ENCODE results near the gene ZEB2.

ZEB2 gene

DNA sequence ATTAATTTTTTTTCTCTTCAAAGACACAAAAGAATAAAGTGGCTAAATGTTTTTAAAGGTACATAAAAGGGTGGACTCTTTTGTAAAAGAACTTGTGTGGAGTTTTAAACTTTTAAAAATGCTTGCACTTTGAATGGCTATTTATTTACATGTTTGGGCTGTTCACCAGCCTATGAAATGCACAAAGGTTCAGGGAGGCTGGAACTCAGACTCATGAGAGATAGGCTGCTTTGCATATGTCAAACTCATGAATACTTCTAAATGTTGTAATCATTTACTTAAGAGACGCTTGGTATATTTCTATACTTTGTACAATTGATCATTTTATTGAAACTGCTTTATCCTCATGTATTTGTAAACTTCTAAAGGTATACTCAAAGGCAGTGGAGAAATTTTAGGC is 79.9 kb downstream of the ZEB2 start:
- no peak for DNase-seq
- in situ Hi-C loops (cut with MboI; ENCODE audit: low pct_unique_long_range_greater_than_20kb, low sequenced_read_pairs), result no loop called here

DNA sequence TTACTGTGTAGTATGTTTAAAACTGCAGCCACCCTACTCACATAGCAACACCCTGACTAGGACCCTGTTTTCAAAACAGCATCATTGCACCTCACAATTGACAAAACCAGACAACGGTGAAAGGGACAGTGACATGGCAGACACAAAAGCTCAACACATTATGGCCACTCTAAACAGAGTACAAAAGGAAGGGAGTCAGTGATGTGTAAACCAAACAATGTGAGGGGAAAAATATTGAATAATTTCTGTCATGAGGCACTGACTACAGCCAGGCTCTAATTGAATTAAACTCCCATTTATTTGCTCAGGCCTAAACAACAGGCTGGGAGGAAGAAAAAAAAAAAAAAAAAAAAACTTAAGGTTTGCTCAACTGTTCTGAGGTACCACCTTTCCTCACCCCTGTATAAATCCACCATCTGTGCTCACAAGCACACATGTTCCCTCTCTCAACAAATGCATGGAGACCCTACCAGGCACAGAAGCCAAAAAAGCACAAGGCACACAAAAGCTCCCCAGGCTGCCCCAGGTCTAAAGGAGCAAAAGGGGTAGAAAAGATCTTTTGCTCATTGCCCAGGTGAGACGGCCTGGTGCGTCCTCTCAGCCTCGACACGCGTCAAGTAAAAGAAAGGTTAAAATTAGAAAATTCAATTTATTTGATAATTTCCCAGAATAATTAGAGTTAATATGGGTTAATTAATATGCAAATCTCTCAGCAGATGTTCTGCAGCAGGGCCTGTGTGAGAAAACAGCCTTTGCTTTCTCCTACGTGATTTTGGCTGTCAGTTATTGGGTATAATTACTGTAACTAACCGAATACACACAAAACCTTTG is 80.9 kb downstream of the ZEB2 start:
- no peak for DNase-seq
- in situ Hi-C loops (cut with MboI; ENCODE audit: low pct_unique_long_range_greater_than_20kb, low sequenced_read_pairs), result no loop called here

DNA sequence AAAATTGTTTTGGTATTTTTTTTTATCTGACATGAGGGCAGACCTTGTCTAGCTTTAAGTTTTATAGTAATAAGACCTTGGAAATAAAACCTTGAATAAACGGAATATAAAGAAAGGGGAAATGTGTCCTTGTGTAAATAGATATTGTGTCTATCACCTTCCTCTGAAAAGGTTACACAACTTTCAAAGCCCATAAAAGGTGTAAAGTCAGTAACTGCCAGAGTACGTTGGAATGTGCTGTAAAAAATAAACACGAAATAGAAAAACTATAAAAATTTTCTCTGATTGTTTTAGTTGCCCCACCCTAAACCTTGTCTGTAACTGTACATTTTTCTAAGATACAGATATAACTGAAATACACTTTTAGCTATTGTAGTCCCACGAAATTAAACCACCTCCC is 82.3 kb downstream of the ZEB2 start:
- in situ Hi-C loops (cut with MboI; ENCODE audit: low pct_unique_long_range_greater_than_20kb, low sequenced_read_pairs), result no loop called here
- no peak for DNase-seq

DNA sequence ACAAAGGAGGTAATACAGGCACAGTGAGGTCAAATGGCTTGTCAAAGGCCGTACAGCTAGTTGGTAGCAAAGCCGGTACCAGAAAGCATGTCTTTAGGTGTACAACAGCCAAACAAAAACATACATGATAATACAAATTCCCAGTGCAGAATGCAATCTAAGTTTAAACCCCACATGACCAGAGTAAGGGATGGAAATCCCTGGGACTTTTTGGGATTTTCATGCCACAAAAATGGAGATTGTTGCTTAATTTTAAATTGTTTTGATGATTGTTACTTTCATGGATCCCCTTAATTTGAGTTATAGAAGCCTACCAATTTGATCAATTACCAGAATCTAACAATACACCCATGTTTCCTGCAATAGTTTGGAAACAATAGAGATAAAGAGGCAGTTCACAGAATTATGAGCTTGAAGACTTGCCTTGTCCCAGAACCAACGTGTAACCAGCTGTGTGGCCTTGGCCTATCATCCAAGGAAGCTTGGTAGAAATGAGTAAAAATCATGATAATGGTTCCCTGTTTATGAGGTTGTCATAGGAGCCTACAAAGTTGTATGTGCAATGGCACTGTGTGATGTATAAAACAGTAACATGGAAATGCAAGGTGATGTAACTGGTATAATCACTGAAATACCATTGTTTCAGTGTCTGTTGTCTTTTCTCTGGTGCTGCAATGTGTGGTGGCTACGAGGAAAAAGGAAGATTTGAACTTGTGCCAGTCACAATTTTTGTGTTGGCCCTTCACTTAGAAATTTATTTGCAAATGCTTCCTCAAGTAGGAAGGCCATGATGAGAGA is 85.3 kb downstream of the ZEB2 start:
- DNase-seq, result no peak
- in situ Hi-C loops (cut with MboI; ENCODE audit: low pct_unique_long_range_greater_than_20kb, low sequenced_read_pairs), result no loop called here

DNA sequence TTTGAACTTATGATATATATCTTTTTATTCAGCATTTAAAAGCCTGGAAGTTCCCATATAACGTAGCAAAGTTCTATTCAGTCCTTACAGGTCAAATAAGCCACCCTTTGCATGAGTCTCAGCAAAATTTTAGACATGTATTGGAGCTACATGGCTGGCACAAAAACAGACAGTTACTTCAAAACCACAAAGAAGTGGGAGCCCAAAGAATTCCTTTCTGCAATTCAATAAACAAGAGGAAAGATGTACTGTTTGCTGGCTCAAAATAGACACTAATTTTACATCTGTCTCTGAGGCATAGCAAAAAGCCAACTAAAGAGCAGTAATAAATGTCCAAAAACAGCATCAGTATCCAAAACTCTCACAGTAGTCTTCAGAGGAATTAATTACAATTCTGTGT is 87.0 kb downstream of the ZEB2 start:
- in situ Hi-C loops (cut with MboI; ENCODE audit: low pct_unique_long_range_greater_than_20kb, low sequenced_read_pairs), result no loop called here
- no peak for DNase-seq

DNA sequence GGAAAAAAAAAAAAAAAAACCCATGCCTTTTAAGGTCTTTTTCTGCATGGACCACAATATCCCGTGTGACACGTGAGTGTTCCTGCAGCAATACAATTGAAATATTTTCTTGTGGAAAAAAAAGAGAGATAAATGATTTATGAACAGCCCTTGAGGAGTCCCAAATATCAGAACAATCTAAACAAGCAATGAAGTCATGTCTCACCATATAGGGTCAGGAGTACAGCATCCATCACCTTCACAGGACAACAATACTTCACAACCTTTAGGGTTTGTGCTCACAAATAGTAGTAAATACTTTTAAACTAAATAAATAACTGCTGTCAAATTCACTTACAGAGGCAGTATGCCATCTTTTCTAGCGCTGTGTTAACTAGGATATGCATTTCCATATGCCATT is 87.9 kb downstream of the ZEB2 start:
- in situ Hi-C loops (cut with MboI; ENCODE audit: low pct_unique_long_range_greater_than_20kb, low sequenced_read_pairs), result no loop called here
- DNase-seq, result no peak

DNA sequence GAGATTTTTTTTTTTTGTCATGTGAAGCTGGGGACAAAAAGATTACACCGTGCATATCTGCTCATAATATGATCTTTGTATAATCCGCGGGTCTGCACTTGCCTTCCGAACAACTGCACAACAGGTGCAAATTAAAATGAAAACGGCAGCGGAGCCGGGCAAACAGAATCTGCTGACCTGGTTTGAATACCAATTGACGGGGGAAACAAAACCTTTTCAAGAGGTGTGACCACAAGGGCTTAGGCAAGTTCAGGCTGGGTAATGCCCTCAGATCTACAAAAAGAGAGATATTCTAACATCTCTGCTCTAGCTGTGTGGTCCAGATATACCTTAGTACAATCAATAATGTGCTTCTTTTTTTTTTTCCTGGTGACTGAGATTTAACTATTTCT is 88.5 kb downstream of the ZEB2 start:
- in situ Hi-C loops (cut with MboI; ENCODE audit: low pct_unique_long_range_greater_than_20kb, low sequenced_read_pairs), result no loop called here

DNA sequence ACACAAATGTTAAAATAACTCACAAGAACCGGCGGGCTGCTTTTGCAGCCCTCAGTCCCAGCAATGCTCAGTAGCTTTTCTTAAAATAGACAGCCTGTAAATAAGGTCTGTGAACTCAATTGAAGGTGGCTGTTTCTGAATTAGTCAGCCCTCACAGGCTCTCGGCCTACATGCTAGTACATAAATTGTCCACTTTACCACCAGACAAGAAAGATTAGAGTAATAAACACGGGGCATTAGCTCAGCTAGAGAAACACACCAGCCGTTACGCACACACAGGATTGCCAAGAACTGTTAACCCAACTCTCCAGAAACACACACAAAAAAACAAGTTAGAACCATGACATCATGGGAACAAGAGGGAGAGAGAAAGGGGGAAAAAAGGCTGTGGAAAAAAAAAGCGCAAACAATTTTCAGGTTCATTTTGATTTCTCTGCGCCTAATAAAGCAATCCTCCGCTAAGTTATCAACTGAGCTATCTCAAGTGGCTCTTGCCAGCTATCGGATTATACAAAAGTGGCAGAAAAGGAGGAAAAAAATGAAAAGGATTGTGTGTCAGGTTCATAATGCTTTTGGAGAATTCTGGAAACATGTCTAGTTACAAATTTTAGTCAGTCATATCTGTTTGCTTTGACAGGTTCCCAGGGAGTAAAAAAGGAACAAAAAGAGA is 89.1 kb downstream of the ZEB2 start:
- DNase-seq, result no peak

More for the DNA sequence above, 88.5 kb downstream of the ZEB2 start:
- no peak for DNase-seq

DNA sequence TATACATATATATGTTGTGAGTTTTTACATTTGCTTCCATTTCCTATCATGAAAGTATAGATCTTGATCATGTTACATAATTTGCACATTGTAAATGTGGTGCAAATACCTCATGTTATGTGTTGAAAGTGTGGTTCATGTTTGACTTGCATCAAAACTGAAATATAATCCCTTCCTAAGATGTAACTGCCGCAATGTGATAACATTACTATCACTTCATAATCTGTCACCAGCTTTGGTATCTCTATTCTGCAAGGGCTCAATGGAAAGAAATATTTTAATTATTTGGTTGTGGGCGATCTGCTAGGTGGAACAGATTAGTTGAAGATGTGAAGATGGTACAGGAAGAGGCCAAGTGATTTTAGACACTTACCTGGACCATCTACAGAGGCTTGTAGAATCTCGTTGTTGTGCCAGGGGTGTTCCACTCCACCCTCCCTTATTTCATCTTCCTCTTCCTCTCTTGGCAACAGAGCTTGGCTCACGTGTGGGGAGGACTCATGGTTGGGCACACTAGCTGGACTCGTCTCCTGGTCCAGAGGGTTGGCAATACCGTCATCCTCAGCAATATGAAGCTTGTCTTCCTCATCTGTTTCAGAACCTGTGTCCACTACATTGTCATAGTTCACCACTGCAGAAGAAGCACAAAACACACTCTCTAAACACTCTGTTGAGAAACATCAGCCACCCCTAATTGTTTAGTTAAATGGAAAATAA is 90.4 kb downstream of the ZEB2 start:
- in situ Hi-C loops (cut with MboI; ENCODE audit: low pct_unique_long_range_greater_than_20kb, low sequenced_read_pairs), result no loop called here
- no peak for DNase-seq

More for the DNA sequence above, 89.1 kb downstream of the ZEB2 start:
- in situ Hi-C loops (cut with MboI; ENCODE audit: low pct_unique_long_range_greater_than_20kb, low sequenced_read_pairs), result no loop called here

DNA sequence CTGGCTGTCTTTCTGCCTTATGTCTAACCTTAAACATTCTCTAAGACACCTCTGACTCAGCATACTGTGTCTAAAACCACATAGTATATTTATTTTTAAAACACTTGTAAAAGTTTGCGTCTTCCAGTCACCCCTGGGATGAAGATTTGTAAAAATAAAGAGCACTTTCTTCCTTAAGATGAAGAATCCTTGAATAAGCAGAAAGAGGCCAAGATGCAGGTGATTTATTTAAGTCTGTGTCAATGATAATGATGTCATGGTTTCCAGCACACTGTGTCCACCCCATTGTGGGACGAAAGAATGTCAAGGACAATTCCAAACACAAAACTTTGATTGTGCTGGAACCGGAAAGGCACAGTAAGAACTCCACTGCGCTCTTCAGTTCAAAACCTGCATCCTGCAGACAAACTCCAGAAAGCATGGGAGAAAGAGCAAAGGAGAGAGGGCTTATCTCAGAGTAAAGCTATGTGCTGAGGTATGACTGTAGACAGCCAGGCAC is 92.9 kb downstream of the ZEB2 start:
- no peak for DNase-seq
- in situ Hi-C loops (cut with MboI; ENCODE audit: low pct_unique_long_range_greater_than_20kb, low sequenced_read_pairs), result no loop called here

DNA sequence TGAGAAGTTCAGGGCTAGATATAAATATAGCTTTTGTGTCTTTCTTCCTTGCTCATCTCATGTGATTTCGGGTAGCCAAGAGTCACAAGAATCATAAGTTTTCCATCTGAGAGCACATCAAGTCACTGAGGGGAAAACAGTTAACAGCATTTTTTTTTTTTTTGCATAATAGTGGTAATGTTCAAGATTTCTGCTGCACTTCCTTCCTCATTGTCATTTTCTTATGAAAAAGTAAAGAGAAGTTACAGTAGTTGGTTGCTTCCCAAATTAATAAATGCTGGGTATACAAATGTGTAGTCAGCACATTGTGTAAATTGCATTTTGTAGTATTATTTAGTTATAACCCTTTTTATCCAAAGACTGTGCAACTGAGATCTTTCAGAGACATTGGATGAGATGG is 93.6 kb downstream of the ZEB2 start:
- in situ Hi-C loops (cut with MboI; ENCODE audit: low pct_unique_long_range_greater_than_20kb, low sequenced_read_pairs), result no loop called here
- DNase-seq, result peak; percentile 36

DNA sequence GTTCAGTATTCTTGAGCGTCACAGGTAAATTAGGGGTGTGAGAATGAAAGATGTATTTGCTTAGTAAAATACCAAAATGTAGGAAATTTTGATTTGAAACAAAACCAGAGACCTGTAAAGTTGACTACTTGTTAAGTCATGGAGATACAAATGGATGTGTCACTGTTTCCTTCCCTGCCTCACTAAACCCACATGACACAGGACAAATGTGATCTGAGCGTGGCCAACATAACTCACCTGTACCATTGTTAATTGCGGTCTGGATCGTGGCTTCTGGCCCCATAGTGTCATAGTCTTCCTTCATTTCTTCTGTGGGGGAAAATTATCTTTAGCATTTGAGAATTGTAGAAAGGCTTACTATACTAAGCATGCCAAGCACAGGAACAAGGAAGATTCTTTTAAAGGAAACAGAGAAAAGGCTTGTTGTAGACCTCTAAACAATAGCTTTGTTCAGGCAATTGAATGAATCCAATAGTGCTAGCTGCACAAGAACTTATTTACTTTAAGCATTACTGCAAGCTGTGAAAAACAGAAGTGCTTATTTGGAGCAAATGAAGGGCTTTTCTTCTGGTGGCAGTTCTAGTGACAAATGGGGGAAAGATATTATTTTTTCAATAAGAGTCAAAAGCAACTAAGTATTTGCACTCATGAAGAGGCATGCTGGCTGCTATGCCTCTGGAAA is 95.2 kb downstream of the ZEB2 start:
- in situ Hi-C loops (cut with MboI; ENCODE audit: low pct_unique_long_range_greater_than_20kb, low sequenced_read_pairs), result no loop called here
- no peak for DNase-seq

DNA sequence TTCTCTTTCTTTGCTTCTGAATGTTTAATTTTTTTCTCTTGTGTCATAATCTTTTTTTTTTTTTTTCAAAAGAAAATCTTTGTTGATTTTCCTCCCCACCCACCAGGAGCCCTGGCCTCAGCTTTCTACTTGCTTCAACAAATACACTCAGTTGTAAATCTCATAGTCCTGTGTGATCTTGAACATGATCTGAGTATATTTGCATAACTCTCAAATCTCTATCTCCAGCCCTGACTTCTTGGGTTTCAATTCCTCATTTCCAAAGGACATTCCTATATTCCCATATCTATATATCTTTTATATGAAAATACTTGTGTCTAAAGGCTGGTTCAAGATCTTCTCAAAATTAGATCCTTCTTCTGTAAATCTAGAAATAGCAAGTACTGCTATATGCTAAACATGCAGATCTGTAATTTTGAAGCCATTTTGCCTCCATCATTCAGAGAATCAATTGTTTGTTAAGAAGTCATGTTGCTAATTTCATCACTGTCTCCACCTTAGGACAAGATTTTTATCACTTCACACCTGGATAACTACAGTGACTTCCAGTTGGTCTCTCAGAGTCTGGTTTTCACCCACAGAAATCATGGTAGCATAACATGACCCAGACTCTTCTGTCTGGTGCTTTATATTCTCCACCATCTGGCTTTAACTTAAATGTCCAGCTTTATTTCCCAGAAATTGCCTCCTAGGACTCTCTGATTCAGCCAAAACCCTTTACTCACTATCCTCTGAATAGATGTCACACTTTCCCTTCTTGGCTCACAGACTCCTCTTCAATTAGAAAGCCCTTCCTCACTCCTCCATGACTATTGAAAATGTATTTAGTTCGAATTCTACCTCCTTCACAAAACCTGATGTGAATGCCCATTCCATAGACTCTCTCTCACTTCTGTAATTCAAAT is 98.1 kb downstream of the ZEB2 start:
- in situ Hi-C loops (cut with MboI; ENCODE audit: low pct_unique_long_range_greater_than_20kb, low sequenced_read_pairs), result no loop called here
- DNase-seq, result no peak

DNA sequence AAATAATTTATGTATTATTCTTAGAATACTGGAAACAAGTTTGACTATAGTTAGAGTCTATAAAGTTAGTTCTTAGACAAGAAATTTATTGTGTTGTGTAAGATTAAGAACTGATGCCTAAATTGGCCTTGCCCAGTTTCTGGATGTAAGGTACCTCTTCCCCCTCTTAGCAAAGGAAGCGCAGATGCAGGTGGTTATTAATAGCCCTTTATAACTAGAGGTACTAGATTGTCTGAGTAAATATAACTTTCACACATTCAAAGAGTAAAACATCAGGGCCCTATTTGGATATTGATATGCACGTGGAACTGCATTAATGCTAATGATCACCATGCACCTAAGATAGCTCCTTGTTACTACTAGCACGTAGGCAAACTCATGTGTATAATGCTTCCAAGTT is 100.7 kb downstream of the ZEB2 start:
- in situ Hi-C loops (cut with MboI; ENCODE audit: low pct_unique_long_range_greater_than_20kb, low sequenced_read_pairs), result no loop called here
- DNase-seq, result no peak

DNA sequence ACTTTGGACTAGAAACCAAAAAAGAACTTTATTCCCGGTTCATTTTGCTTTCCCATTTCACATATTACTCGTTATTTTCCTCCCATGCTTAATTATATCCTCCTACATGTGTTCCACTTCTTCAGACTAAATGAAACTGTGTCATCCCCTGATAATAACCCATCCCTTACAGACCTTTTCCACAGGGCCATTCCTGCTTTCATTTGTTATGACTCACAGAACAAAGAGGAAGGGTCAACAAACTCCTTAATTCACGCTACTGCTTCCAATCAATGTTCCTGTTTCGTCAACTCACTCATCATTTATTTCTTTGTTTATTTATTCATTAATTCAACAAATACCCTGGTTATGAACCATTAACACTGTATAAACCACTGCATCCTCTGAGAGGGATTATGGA is 104.5 kb downstream of the ZEB2 start:
- in situ Hi-C loops (cut with MboI; ENCODE audit: low pct_unique_long_range_greater_than_20kb, low sequenced_read_pairs), result no loop called here
- no peak for DNase-seq

DNA sequence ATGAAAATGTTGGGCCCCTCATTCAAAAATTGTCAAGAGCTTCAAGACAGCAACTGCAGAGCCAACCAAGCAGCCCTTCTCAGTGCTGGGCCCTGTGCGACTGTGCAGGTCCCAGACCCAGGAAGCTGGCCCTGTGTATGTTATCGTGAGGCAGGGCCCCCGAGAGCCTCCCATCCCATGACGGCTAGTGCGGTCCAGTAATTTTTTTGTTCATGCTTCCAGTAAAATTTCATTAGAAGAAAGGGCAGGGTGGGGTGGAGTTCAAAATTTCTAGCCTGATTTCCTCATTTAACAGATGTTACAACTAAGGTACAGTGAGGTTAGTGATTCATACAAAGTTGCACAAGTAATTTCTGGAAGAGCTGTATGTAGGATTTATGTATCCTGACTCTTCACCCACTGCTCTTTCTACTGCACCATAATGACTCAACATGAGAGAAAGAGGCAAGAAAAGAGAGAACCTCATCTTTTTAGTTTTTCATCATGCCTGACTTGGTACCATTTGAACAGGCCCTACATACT is 105.5 kb downstream of the ZEB2 start:
- in situ Hi-C loops (cut with MboI; ENCODE audit: low pct_unique_long_range_greater_than_20kb, low sequenced_read_pairs), result no loop called here
- peak; percentile 23 for DNase-seq

DNA sequence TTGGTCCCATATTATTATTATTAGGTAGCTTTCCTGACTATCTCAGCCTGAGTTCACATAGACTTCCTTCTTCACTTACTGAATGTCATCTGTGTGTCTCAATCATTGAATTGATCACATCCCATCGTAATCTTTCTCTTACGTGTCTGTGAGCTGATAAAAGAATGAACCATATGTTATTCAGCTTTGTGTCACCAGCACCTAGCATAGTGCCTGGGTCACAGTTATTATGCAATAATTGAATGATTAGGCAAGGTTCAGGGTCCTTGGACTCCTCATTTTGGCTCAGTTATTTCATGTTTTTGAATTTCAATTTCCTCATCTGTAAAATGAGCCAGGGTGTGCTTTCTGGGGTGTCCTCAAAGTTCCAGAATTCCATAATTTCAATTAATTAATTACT is 107.2 kb downstream of the ZEB2 start:
- in situ Hi-C loops (cut with MboI; ENCODE audit: low pct_unique_long_range_greater_than_20kb, low sequenced_read_pairs), result no loop called here
- no peak for DNase-seq

DNA sequence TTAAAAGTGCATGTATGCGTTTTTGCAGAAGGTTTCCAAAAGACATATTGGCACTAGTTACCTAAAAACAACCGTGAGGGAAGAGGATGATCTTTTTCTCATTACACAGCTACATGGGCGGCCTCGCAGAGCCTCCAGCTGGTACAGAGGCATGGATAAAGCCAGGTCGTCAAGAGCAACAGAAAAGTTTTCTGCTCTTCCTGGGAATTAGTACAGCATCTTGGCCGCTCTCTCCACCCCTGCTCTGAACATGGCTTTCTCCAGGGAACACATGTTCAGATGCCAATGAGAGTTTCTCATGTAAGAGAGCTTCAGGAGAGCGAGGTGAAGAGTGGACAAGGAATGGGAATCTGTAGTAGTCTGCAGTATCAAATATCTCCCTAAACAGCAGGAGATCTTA is 108.4 kb downstream of the ZEB2 start:
- DNase-seq, result no peak

More for the DNA sequence above, 108.4 kb downstream of the ZEB2 start:
- in situ Hi-C loops (cut with MboI; ENCODE audit: low pct_unique_long_range_greater_than_20kb, low sequenced_read_pairs), result no loop called here

Measured in KBM-7 (cell line).